IPS-18a (cell line): Measurements from ENCODE around the gene TRIM46.
"Not testable (repeated sequence)": the region's sequence is repeated elsewhere in the genome, so short reads cannot be mapped to it uniquely, and the experiment has no call there.

ENCODE experiments used
- H3K27ac ChIP-seq: one replicate; pipeline ENCODE4 v1.5.1; 2013; ENCODE audit warnings: low read length
- H3K27me3 ChIP-seq: one replicate; pipeline ENCODE4 v1.6.1; 2013; ENCODE audit warnings: mild to moderate bottlenecking, low read length; ENCODE audit not compliant: control insufficient read depth, insufficient read depth
- H3K36me3 ChIP-seq: one replicate; pipeline ENCODE4 v1.6.1; 2013; ENCODE audit warnings: low read depth, low read length; ENCODE audit not compliant: control insufficient read depth
- H3K4me1 ChIP-seq: one replicate; pipeline ENCODE4 v1.6.1; 2013; ENCODE audit warnings: low read depth, low read length; ENCODE audit not compliant: control insufficient read depth
- H3K4me3 ChIP-seq: one replicate; pipeline ENCODE4 v1.5.1; 2013; ENCODE audit warnings: low read length
- H3K9ac ChIP-seq: one replicate; pipeline ENCODE4 v1.6.1; 2013; ENCODE audit warnings: mild to moderate bottlenecking, low read length, moderate library complexity
- H3K9me3 ChIP-seq: one replicate; pipeline ENCODE4 v1.6.1; 2013; ENCODE audit warnings: low read depth, low read length; ENCODE audit not compliant: control insufficient read depth

Gene TRIM46

GRCh38 chr1:155167166-155168104 is 6.2 kb upstream of the TRIM46 start:
- no peak overlapping the region for H3K9ac ChIP-seq
- H3K27ac ChIP-seq, result no peak overlapping the region
- no peaks in the 10 kb centered on the region for H3K27me3 ChIP-seq

DNA sequence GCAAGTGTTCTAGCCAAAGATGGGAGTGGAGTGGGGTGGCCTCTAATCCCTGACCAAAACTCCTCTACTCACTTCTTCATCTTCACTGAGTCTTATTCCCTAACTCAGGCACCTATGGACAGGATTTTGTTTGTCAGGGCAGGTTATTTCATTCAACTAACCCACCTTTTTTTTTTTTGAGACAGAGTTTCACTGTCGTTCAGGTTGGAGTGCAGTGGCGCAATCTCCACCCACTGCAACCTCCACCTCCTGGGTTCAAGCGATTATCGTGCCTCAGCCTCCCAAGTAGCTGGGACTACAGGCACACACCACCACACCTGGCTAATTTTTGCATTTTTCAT is 5.6 kb upstream of the TRIM46 start:
- H3K9ac ChIP-seq, H3K27ac ChIP-seq, H3K9me3 ChIP-seq, H3K27me3 ChIP-seq: not testable (repeated sequence)
- H3K36me3 ChIP-seq, result peaks cover 16% of the 10 kb centered on the region
- peaks cover 19% of the 10 kb centered on the region for H3K4me1 ChIP-seq
- H3K4me3 ChIP-seq, result peak overlapping the region; percentile 69

More at GRCh38 chr1:155167166-155168104, 6.2 kb upstream of the TRIM46 start:
- Histone ChIP-seq H3K4me1 (peaks cover 18% of the 10 kb centered on the region), H3K36me3 (peaks cover 16% of the 10 kb centered on the region), H3K9me3 (no peaks in the 10 kb centered on the region), H3K4me3 (peak overlapping the region; percentile 69)

- Histone ChIP-seq H3K9ac (no peak overlapping the region), H3K4me3 (no peak overlapping the region)
These were observed 5.0 kb upstream of the TRIM46 start for GRCh38 chr1:155168456-155169210.

DNA sequence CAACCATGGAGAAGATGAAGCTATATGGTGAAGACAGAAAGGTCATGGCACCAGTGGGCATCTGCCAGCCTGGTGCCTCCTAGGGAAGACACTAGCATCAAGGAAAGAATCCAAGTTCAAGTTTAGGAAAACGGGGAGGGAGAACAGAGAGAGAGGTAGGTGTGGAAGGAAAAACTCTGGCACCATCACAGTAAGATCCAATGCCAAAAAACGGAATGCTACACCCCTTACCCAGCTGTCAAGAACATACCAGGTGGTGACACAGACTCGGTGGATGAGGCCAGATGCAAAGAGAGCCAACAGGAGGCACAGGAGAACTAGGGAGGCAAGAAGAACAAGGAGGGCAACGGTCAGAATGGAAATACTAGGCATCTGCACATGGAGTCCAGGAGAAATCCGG is 4.1 kb upstream of the TRIM46 start:
- Histone ChIP-seq H3K4me1 (peaks cover 23% of the 10 kb centered on the region), H3K9me3 (no peaks in the 10 kb centered on the region), H3K4me3 (no peak overlapping the region), H3K27ac (no peak overlapping the region), H3K9ac (no peak overlapping the region), H3K36me3 (peaks cover 16% of the 10 kb centered on the region), H3K27me3 (no peaks in the 10 kb centered on the region)

More at GRCh38 chr1:155168456-155169210, 5.0 kb upstream of the TRIM46 start:
- peaks cover 19% of the 10 kb centered on the region for H3K4me1 ChIP-seq
- no peaks in the 10 kb centered on the region for H3K27me3 ChIP-seq
- H3K9me3 ChIP-seq, result no peaks in the 10 kb centered on the region
- no peak overlapping the region for H3K27ac ChIP-seq
- H3K36me3 ChIP-seq, result peaks cover 16% of the 10 kb centered on the region

DNA sequence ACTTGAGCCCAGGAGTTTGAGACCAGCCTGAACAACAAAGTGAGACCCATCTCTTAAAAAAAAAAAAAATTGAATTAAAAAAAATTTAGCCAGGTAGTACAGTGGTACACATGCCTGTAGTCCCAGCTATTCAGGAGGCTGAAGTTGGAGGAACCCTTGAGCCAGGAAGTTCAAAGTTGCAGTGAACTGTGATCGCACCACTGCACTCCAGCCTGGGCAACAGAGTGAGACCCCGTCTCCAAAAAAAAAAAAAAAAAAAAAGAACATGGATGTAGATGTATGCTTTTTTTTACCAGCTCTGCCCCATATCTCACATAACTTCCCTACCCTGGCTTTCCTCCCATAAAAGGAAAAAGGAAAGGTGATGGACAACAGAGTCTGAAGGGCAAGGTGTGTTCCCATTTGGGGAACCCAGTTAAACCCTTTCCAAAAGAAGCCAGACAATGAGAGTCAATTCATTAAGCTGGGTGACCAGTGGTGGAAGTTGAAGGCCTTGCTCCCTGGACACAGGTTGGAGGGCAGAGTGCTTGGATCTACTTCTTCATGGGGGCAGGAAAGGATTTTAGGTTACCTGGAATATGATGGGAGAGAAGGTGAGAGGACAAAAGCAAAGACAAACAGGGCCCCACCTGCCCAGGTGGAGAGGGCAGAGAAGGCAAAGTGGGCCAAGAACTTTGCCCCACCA is 3.4 kb upstream of the TRIM46 start:
- Histone ChIP-seq H3K4me1 (peaks cover 23% of the 10 kb centered on the region), H3K27me3 (no peaks in the 10 kb centered on the region), H3K9ac (no peak overlapping the region), H3K27ac (no peak overlapping the region), H3K36me3 (peaks cover 16% of the 10 kb centered on the region), H3K9me3 (no peaks in the 10 kb centered on the region), H3K4me3 (no peak overlapping the region)

GRCh38 chr1:155170806-155171205 is 2.8 kb upstream of the TRIM46 start:
- H3K27ac ChIP-seq, result no peak overlapping the region
- H3K27me3 ChIP-seq, result no peaks in the 10 kb centered on the region
- no peak overlapping the region for H3K9ac ChIP-seq
- peaks cover 21% of the 10 kb centered on the region for H3K4me1 ChIP-seq
- H3K36me3 ChIP-seq, result peaks cover 16% of the 10 kb centered on the region
- no peaks in the 10 kb centered on the region for H3K9me3 ChIP-seq
- H3K4me3 ChIP-seq, result no peak overlapping the region

GRCh38 chr1:155171836-155172731 is 1.6 kb upstream of the TRIM46 start:
- Histone ChIP-seq H3K27ac (peak overlapping the region; percentile 21), H3K4me3 (peak overlapping the region; percentile 94), H3K9me3 (no peaks in the 10 kb centered on the region), H3K27me3 (no peaks in the 10 kb centered on the region), H3K9ac (peak overlapping the region; percentile 84), H3K36me3 (peaks cover 20% of the 10 kb centered on the region), H3K4me1 (peaks cover 12% of the 10 kb centered on the region)

DNA sequence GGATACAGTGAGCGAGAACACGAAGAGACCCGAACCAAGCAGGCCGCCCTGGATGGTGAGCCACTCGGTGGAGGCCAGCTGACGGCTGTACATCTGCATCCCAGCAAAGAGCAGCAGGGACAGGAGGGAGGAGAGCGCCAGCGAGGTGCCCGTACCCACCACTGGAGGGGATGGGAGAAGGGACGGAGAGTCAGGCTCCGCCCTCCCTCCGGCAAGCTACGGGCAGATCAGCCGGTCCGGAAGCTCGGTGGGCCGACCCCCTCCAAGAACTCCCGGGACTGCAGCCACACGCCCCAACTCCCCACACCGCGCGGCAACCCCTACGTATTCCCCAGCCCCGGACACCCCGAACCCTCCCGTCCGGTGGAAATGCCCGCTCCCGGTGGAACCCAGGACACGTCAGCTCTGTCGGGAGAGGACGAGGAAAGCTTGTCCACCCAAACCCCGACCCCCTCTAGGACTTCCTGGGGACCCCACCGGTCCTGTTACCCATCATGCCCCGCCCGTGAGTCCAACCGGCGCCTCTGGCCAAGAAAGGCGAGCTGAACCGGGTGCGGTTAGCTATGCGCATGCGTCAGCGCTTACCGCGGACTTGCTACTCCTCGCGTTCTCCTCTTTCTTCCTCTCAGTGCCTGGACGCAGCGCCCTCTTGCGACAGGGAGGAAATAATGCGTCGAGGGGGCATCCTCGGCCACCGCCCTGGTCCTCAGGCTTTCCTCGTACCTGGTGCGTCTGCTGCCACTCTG is 744 bp upstream of the TRIM46 start, which contains the start of gene KRTCAP2:
KRTCAP2 (minus strand) TSS at position 573 of the 746 bp plus-strand sequence; CDS start at position 493, 80 bp downstream.
- peak within 1 kb of the TSS; percentile 21 for H3K27ac ChIP-seq
- peaks cover 11% of the 10 kb centered on the region for H3K4me1 ChIP-seq
- H3K27me3 ChIP-seq, result no peaks in the 10 kb centered on the region
- no peaks in the 10 kb centered on the region for H3K9me3 ChIP-seq
- peaks cover 28% of the 10 kb centered on the region for H3K36me3 ChIP-seq
- peak within 1 kb of the TSS; percentile 84 for H3K9ac ChIP-seq
- H3K4me3 ChIP-seq, result peak within 1 kb of the TSS; percentile 94

- H3K9me3 ChIP-seq, result no peaks in the 10 kb centered on the region
- H3K4me3 ChIP-seq, result peak overlapping the region; percentile 94
- no peaks in the 10 kb centered on the region for H3K27me3 ChIP-seq
- peaks cover 11% of the 10 kb centered on the region for H3K4me1 ChIP-seq
- H3K9ac ChIP-seq, result peak overlapping the region; percentile 84
- H3K36me3 ChIP-seq, result peaks cover 29% of the 10 kb centered on the region
- no peak overlapping the region for H3K27ac ChIP-seq
These were observed 953 bp downstream of the TRIM46 start for GRCh38 chr1:155174324-155175280.
